Peyer's patch (tissue), 4 donors: ENCODE results near the gene ROBO1. TPM values are rescaled to one million over a fixed set of nuclear protein-coding genes. Genes with fewer than 3 reads are reported as not detected.

Experiments used
- DNase-seq, 3 donors: peaks; one replicate each; pipeline ENCODE4 v3.0.0-alpha.2; 2017 to 2019
- H3K27ac ChIP-seq, 4 donors: fragments of 200-600 bp; sonication (generic); one replicate each; pipeline ENCODE4 v1.5.1; 2016 to 2019
- H3K27me3 ChIP-seq, 2 donors: fragments of 200-600 bp; sonication (generic); one replicate each; pipeline ENCODE4 v1.5.1; 2019
- H3K36me3 ChIP-seq, 3 donors: fragments of 200-600 bp; sonication (generic); one replicate each; pipeline ENCODE4 v1.5.1; 2016 to 2019
- H3K4me1 ChIP-seq, 4 donors: fragments of 200-600 bp; sonication (generic); one replicate each; pipeline ENCODE4 v1.5.1; 2016 to 2019
- H3K4me3 ChIP-seq, 4 donors: fragments of 200-600 bp; sonication (generic); 1 replicate in 3 of 4; 2 replicates in 1 of 4; pipeline ENCODE4 v1.5.1; 2016 to 2019; ENCODE audit warnings: mild to moderate bottlenecking in 1 of 4
- H3K9me3 ChIP-seq, 4 donors: fragments of 200-600 bp; sonication (generic); one replicate each; pipeline ENCODE4 v1.5.1; 2016 to 2019; ENCODE audit warnings: mild to moderate bottlenecking in 1 of 4
- CTCF ChIP-seq, 6 experiments: fragments of 450-650 bp in 4 of 6; fragments of 200-600 bp in 2 of 6; sonication (generic) in 1 of 6; IDR thresholded peaks; one replicate each; pipeline ENCODE4 v1.5.1; 2017 to 2019; ENCODE audit warnings: antibody characterized with exemption in 6 of 6, mild to moderate bottlenecking in 3 of 6, moderate library complexity in 1 of 6
- POLR2A ChIP-seq, 2 donors: fragments of 450-650 bp; IDR thresholded peaks; one replicate each; pipeline ENCODE4 v1.5.1; 2017; ENCODE audit warnings: antibody characterized with exemption in 2 of 2, mild to moderate bottlenecking in 2 of 2, moderate library complexity in 2 of 2
- total RNA-seq, 4 donors: library from RNA; depleted of rRNA; stranded (reverse); fragments of >200 nt; gene quantifications; one replicate each; pipeline ENCODE4 v1.1.0, GENCODE V29; 2016

ROBO1 gene
- total RNA-seq, 4 donors from 2014 or later = 9.5 to 41.3 (median 24.2) TPM

GRCh38 chr3:78870484-78870883 is 897.3 kb downstream of the ROBO1 start:
- Histone ChIP-seq H3K4me1 (no peaks in the 10 kb centered on the region), H3K4me3 (no peak overlapping the region), H3K36me3 (no peaks in the 10 kb centered on the region), H3K9me3 (no peaks in the 10 kb centered on the region), H3K27me3 (no peaks in the 10 kb centered on the region), H3K27ac (no peak overlapping the region)
- no peak for DNase-seq
- TF ChIP-seq POLR2A (IDR thresholded peaks at IDR 0.05) (no peak), CTCF (IDR thresholded peaks at IDR 0.05) (no peak)

- DNase-seq = no peak
- Histone ChIP-seq H3K36me3 (no peaks in the 10 kb centered on the region), H3K27ac (no peak overlapping the region), H3K27me3 (no peaks in the 10 kb centered on the region), H3K4me1 (no peaks in the 10 kb centered on the region), H3K4me3 (no peak overlapping the region), H3K9me3 (no peaks in the 10 kb centered on the region)
- TF ChIP-seq POLR2A (IDR thresholded peaks at IDR 0.05) (no peak), CTCF (IDR thresholded peaks at IDR 0.05) (no peak)
Measured at GRCh38 chr3:78868570-78868969, 899.2 kb downstream of the ROBO1 start.

GRCh38 chr3:78867409-78868372 is 900.1 kb downstream of the ROBO1 start:
- DNase-seq = no peak
- H3K36me3 ChIP-seq = no peaks in the 10 kb centered on the region

GRCh38 chr3:78863306-78864203 is 904.2 kb downstream of the ROBO1 start:
- Histone ChIP-seq H3K4me3 (no peak overlapping the region), H3K36me3 (no peaks in the 10 kb centered on the region), H3K9me3 (no peaks in the 10 kb centered on the region), H3K27ac (no peak overlapping the region), H3K27me3 (no peaks in the 10 kb centered on the region), H3K4me1 (no peaks in the 10 kb centered on the region)
- no peak for DNase-seq
- no peak for TF ChIP-seq CTCF (IDR thresholded peaks at IDR 0.05)
- TF ChIP-seq POLR2A (IDR thresholded peaks at IDR 0.05) = no peak

More at GRCh38 chr3:78867409-78868372, 900.1 kb downstream of the ROBO1 start:
- Histone ChIP-seq H3K4me1 (no peaks in the 10 kb centered on the region), H3K27ac (no peak overlapping the region), H3K27me3 (no peaks in the 10 kb centered on the region), H3K9me3 (no peaks in the 10 kb centered on the region), H3K4me3 (no peak overlapping the region)
- TF ChIP-seq CTCF (IDR thresholded peaks at IDR 0.05) = no peak
- no peak for TF ChIP-seq POLR2A (IDR thresholded peaks at IDR 0.05)

- no peak for TF ChIP-seq POLR2A (IDR thresholded peaks at IDR 0.05)
- TF ChIP-seq CTCF (IDR thresholded peaks at IDR 0.05) = no peak
- no peak for DNase-seq
- no peaks in the 10 kb centered on the region for H3K4me1 ChIP-seq
Measured at GRCh38 chr3:78861156-78861555, 906.6 kb downstream of the ROBO1 start.

More at GRCh38 chr3:78861156-78861555, 906.6 kb downstream of the ROBO1 start:
- Histone ChIP-seq H3K9me3 (no peaks in the 10 kb centered on the region), H3K36me3 (no peaks in the 10 kb centered on the region), H3K27me3 (no peaks in the 10 kb centered on the region), H3K4me3 (no peak overlapping the region), H3K27ac (no peak overlapping the region)
